Lung (tissue), 12 donors: Measurements from ENCODE around the gene COMP. TPM values are rescaled to one million over a fixed set of nuclear protein-coding genes. Genes with fewer than 3 reads are reported as not detected.
A peak's percentile ranks its signal among the peaks of the same experiment; 100 is the strongest.

ENCODE experiments used
- ATAC-seq: fragments of 200-7000 bp; cut with Tn5 transposase; one replicate; pipeline ENCODE4 v1.9.1; 2020; ENCODE audit warnings: moderate number of reproducible peaks; ENCODE audit not compliant: insufficient read depth, low FRiP score
- DNase-seq, 3 donors: peaks; one replicate each; pipeline ENCODE4 v3.0.0-alpha.2; 2013 to 2017
- H3K27ac ChIP-seq, 2 donors: one replicate each; pipeline ENCODE4 v1.5.1; 2013; ENCODE audit warnings: mild to moderate bottlenecking in 2 of 2, moderate library complexity in 2 of 2, control low read depth in 1 of 2, inconsistent platforms in 1 of 2, low read depth in 1 of 2, low read length in 1 of 2
- H3K27me3 ChIP-seq, 3 donors: one replicate each; pipeline ENCODE4 v1.5.1; 2013; ENCODE audit warnings: low read length in 2 of 3; ENCODE audit not compliant: control insufficient read depth in 3 of 3, insufficient read depth in 3 of 3
- H3K36me3 ChIP-seq, 4 donors: one replicate each; pipeline ENCODE4 v1.5.1; 2013; ENCODE audit warnings: low read length in 4 of 4, mild to moderate bottlenecking in 1 of 4, moderate library complexity in 1 of 4; ENCODE audit not compliant: control insufficient read depth in 4 of 4, insufficient read depth in 4 of 4
- H3K4me1 ChIP-seq, 5 donors: one replicate each; pipeline ENCODE4 v1.5.1; 2013; ENCODE audit warnings: low read length in 5 of 5, mild to moderate bottlenecking in 2 of 5, moderate library complexity in 1 of 5; ENCODE audit not compliant: control insufficient read depth in 5 of 5, insufficient read depth in 5 of 5
- H3K4me3 ChIP-seq: one replicate; pipeline ENCODE4 v1.5.1; 2013; ENCODE audit warnings: mild to moderate bottlenecking, control low read depth, moderate library complexity
- H3K9ac ChIP-seq, 2 donors: one replicate each; pipeline ENCODE4 v1.5.1; 2013; ENCODE audit warnings: low read length in 2 of 2, control low read depth in 1 of 2; ENCODE audit not compliant: insufficient read depth in 1 of 2
- H3K9me3 ChIP-seq, 4 donors: one replicate each; pipeline ENCODE4 v1.5.1; 2013; ENCODE audit warnings: low read length in 3 of 4, mild to moderate bottlenecking in 1 of 4, moderate library complexity in 1 of 4; ENCODE audit not compliant: control insufficient read depth in 4 of 4, insufficient read depth in 3 of 4
- CTCF ChIP-seq: IDR thresholded peaks from 2 replicates; pipeline ENCODE4 v1.5.1; 2012; ENCODE audit warnings: mild to moderate bottlenecking; ENCODE audit errors: control extremely low read depth, extremely low read depth
- WGBS, 2 donors: extraction: QIAGEN DNeasy Blood & Tissue Kit; methylation state at CpG; one replicate each; pipeline ENCODE4 v1.1.7; 2013; 5-methylcytosine and 5-hydroxymethylcytosine counted together
- polyA plus RNA-seq, 2 donors: library from polyadenylated mRNA; stranded (reverse); fragments of 200-250 nt; gene quantifications; one replicate each; pipeline ENCODE4 v1.2.1, GENCODE V29; 2013
- total RNA-seq, 2 donors: library from RNA; depleted of rRNA in 1 of 2; stranded (reverse); fragments of >200 nt in 1 of 2; gene quantifications; one replicate each; pipeline ENCODE4 v1.2.1, GENCODE V29; 2014 to 2021
- donor health status: control.
- donor health status: control.
- donor health status: Bipolar disorder and iron deficiency.
- donor health status: healthy.
- donor health status: DM: yes; HTN: yes; CAD: no.

Gene COMP
- total and polyA plus RNA-seq, 4 donors = 1.7 to 3.5 (median 2.4) TPM; not detected in 1

- TF ChIP-seq CTCF = no peak
- WGBS, 2 donors = 94 to 96% methylated on average over 23 of the region's 23 CpGs
- no peak for DNase-seq
Observed at GRCh38 chr19:18749362-18750231, 41.5 kb downstream of the COMP start.

GRCh38 chr19:18746401-18747325, 44.4 kb downstream of the COMP start:
- no peak overlapping the region for H3K4me3 ChIP-seq
- no peak for TF ChIP-seq CTCF
- 74 to 78% methylated on average over 28 to 29 of the region's 29 CpGs for WGBS, 2 donors
- H3K27me3 ChIP-seq = no peaks in the 10 kb centered on the region
- H3K9ac ChIP-seq = peak overlapping the region in 1 of 2 donors; percentile 23
- H3K27ac ChIP-seq = no peak overlapping the region
- ATAC-seq = no peak
- peaks cover 0 to 14% (median 2%) of the 10 kb centered on the region in 4 donors for H3K36me3 ChIP-seq
- H3K4me1 ChIP-seq = peaks cover 0 to 48% (median 16%) of the 10 kb centered on the region in 5 donors
- H3K9me3 ChIP-seq = no peaks in the 10 kb centered on the region
- DNase-seq = peak; percentile 65 to 75 (median 75)

More at GRCh38 chr19:18749362-18750231, 41.5 kb downstream of the COMP start:
- Histone ChIP-seq H3K9me3 (no peaks in the 10 kb centered on the region), H3K9ac (no peak overlapping the region), H3K4me3 (no peak overlapping the region), H3K27ac (no peak overlapping the region), H3K27me3 (no peaks in the 10 kb centered on the region), H3K4me1 (peaks cover 0 to 21% (median 5%) of the 10 kb centered on the region in 5 donors), H3K36me3 (peaks cover 0 to 12% (median 5%) of the 10 kb centered on the region in 4 donors)
- ATAC-seq = no peak

GRCh38 chr19:18745931-18746330, 45.2 kb downstream of the COMP start:
- no peaks in the 10 kb centered on the region for H3K27me3 ChIP-seq
- no peak for ATAC-seq
- peaks cover 0 to 55% (median 22%) of the 10 kb centered on the region in 5 donors for H3K4me1 ChIP-seq
- no peak overlapping the region for H3K27ac ChIP-seq
- no peak for TF ChIP-seq CTCF
- 91 to 96% methylated on average over 5 of the region's 5 CpGs for WGBS, 2 donors
- peaks cover 0 to 12% (median 2%) of the 10 kb centered on the region in 4 donors for H3K36me3 ChIP-seq
- no peak overlapping the region for H3K9ac ChIP-seq
- DNase-seq = no peak
- no peak overlapping the region for H3K4me3 ChIP-seq
- no peaks in the 10 kb centered on the region for H3K9me3 ChIP-seq
